C4-2B (cell line): Measurements from ENCODE around the gene RUNDC3A.
"Not testable (repeated sequence)": the region's sequence is repeated elsewhere in the genome, so short reads cannot be mapped to it uniquely, and the experiment has no call there.

Experiments used
- H3K27ac ChIP-seq: fragments of 450-650 bp; 2 replicates; pipeline ENCODE4 v1.5.1; 2017
- ZFX ChIP-seq: fragments of 450-650 bp; IDR thresholded peaks from 2 replicates; pipeline ENCODE4 v1.6.1; 2017
- TF ChIP-seq, protein P1 (sequence below): fragments of 450-650 bp; conservative IDR thresholded peaks from 2 replicates; pipeline ENCODE4 v1.5.1; 2017; ENCODE audit warnings: mild to moderate bottlenecking

The RUNDC3A gene

DNA sequence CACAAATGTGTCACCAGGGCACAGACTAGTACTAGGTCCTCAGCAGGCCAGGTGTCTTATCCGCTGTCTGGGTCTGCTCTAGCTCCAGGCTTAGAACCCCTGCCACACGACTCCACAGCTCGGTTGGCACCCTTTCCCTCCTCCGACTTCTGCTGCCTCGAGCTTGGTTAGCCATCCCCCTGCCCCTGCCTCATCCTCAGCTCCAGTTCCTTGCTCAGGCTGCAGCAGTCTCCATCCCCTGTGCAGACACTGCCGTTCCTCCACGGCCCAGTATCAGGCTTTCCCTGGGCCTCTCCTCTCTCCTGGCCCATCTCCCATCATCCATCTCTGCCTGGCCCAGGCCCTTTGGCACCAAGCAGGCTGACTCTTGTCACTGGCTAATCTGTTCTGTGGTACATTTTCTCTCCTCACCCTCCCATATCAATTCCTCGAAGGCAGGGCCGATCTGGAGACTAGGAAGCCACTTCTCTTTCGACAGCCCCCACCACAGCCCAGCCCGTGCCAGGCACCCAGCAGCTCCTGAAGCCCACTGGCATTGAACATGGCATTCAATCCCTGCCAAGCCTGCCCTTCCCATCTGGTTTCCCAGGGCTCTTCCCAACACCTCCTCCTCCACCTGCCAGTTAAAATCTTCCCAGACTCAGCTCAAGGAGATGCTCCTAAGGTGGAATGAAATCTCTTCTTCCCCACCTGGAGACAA lies 35.3 kb downstream of the RUNDC3A start:
- no peak overlapping the region for H3K27ac ChIP-seq
- no peak for TF ChIP-seq ZFX
- TF ChIP-seq, protein P1, sequence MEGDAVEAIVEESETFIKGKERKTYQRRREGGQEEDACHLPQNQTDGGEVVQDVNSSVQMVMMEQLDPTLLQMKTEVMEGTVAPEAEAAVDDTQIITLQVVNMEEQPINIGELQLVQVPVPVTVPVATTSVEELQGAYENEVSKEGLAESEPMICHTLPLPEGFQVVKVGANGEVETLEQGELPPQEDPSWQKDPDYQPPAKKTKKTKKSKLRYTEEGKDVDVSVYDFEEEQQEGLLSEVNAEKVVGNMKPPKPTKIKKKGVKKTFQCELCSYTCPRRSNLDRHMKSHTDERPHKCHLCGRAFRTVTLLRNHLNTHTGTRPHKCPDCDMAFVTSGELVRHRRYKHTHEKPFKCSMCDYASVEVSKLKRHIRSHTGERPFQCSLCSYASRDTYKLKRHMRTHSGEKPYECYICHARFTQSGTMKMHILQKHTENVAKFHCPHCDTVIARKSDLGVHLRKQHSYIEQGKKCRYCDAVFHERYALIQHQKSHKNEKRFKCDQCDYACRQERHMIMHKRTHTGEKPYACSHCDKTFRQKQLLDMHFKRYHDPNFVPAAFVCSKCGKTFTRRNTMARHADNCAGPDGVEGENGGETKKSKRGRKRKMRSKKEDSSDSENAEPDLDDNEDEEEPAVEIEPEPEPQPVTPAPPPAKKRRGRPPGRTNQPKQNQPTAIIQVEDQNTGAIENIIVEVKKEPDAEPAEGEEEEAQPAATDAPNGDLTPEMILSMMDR, result no peak

DNA sequence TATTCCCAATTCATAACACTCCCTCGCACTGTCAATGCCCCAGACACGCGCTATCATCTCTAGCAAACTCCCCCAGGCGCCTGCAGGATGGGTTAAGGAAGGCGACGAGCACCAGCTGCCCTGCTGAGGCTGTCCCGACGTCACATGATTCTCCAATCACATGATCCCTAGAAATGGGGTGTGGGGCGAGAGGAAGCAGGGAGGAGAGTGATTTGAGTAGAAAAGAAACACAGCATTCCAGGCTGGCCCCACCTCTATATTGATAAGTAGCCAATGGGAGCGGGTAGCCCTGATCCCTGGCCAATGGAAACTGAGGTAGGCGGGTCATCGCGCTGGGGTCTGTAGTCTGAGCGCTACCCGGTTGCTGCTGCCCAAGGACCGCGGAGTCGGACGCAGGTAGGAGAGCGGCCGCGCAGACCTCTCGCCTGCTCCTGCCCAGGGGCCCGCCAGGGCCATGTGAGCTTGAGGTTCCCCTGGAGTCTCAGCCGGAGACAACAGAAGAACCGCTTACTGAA lies 36.6 kb downstream of the RUNDC3A start, which contains the start of gene GRN:
GRN (plus strand) TSS at position 364 of the 515 bp plus-strand sequence. CDS start 3,863 bp downstream, outside the sequence.
- TF ChIP-seq ZFX, result no peak
- TF ChIP-seq, protein P1, result no peak
- H3K27ac ChIP-seq, result peak within 1 kb of the TSS; percentile 65

DNA sequence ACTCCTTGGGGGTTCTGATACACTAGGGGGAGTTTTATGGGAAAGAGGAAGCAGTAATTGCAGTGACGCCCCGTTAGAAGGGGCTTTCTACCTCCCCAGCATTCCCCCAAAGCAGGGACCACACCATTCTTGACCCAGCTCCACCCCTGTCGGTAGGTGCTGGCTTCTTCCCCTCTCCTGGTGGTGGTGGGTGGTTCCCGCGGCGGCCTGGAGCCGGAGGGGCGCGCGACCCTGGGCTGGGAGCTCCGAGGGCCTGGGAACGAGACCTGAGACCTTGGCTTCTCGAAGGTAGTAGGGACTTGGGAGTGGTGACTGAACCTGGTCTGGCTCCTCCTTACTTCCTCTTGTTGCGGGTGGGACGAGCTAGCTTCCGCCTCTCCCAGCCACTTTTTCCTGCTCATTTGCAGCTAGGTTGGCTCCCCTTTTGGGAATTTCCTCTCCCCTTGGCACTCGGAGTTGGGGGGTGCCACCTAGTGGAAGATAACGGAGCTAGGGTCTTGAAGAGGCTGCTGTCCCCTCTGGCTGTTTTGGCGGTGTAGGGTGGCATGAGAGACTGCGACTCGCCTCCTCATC lies 37.1 kb downstream of the RUNDC3A start:
- no peak for TF ChIP-seq ZFX
- TF ChIP-seq, protein P1, result no peak
- H3K27ac ChIP-seq, result peak overlapping the region; percentile 65

DNA sequence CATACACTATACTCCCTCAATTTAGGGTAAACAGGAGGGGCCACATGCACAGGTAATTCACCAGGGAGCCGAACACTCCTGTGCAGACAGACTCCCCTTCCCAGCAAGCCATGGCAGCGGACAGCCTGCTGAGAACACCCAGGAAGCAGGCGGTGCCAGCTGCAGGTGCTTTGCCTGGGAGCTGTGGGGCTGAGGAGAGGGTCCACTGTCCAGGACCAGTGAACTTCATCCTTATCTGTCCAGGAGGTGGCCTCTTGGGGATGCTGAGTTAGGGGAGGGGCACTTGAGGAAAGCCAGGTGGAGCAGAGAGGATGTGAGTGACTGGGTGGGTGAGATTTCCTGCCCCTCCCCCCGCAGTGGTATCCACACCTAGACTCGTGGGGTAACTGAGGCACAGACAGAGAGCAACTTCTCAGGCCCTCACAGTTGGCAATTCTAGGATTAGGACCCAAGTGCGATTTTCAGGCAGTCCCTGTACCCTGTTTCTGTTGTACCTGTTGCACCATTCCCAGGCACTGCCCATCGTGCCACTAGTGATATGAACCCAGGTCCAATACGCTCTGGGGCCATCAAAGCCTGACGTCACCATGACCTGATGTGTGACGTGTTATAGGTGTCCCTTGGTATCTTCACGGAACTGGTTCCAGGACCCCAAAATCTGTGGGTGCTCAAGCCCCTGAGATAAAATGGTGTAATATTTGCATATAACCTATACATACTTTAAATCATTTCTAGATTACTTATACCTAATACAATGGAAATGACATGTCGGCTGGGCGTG lies 37.9 kb downstream of the RUNDC3A start:
- TF ChIP-seq, protein P1, result no peak
- TF ChIP-seq ZFX, result no peak
- H3K27ac ChIP-seq, result no peak overlapping the region; the same call in 1 of the 2 replicates

DNA sequence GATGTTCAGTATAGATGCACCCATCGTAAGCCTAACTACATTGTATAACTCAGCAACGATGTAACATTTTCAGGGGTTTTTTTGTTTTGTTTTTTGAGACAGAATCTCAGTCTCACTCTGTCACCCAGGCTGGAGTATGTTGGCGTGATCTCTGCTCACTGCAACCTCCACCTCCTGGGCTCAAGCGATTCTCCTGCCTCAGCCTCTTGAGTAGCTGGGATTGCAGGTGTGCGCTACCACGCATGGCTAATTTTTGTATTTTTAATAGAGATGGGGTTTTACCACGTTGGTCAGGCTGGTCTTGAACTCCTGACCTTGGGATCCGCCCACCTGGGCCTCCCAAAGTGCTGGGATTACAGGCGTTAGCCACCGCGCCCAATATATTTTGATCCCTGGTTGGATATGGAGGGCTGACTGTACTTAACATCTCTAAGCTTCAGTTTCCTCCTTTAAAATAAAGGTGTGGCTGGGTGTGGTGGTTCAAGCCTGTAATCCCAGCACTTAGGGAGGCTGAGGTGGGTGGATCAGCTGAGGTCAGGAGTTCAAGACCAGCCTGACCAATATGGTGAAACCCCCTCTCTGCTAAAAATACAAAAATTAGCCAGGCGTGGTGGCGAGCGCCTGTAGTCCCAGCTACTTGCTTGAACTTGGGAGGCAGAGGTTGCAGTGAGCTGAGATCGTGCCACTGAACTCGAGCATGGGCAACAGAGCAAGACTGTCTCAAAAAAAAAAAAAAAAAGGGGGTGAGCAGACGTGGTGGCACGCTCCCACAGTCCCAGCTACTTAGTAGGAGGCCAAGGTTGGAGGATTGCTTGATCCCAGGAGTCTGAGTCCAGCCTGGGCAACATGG lies 39.0 kb downstream of the RUNDC3A start:
- not testable (repeated sequence) for H3K27ac ChIP-seq

DNA sequence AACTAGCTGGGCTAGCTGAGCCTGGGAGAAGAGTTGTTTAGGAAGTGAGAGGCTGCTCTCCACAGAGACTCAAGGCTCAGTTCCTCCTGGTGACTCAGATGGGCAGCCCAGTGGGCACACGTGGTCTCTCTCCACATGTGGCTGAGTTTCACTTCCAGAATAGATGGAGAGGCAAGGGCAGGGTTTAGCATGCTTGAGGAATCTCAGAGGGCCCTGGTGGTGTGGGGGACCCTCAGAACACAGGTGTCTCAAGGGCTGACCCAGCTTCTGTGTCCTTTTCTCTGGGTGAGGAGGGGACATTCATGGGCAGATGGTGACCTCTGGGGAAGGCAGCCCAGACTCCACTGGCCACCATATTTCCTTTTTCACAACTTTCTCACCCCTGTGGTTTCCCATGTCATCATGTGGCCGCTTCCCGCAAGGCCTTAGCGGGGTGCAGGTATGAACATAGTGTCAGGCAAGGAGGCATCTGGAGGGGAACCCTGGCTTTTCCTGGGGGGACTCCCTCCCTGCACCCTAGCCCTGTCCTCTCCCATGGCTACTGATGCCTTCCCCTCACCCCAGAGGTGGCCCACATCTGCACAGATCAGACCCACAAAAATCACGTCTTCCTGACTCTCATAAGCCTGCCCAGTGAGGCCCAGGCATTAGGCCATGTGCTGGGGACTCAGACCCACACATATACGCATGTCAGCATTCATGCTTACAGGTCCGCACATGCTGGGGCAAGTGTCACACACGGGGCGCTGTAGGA lies 40.0 kb downstream of the RUNDC3A start:
- TF ChIP-seq ZFX, result no peak
- TF ChIP-seq, protein P1, result no peak
- no peak overlapping the region for H3K27ac ChIP-seq

DNA sequence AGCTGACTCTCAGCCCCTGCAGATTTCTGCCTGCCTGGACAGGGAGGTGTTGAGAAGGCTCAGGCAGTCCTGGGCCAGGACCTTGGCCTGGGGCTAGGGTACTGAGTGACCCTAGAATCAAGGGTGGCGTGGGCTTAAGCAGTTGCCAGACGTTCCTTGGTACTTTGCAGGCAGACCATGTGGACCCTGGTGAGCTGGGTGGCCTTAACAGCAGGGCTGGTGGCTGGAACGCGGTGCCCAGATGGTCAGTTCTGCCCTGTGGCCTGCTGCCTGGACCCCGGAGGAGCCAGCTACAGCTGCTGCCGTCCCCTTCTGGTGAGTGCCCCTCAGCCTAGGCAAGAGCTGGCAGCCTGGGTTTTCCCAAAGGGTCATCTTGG lies 40.6 kb downstream of the RUNDC3A start:
- H3K27ac ChIP-seq, result no peak overlapping the region
- TF ChIP-seq, protein P1, result no peak
- TF ChIP-seq ZFX, result no peak
